NCI-H2029 treated with DMSO at 0.1 percent for 48 hours (cell line): ENCODE results near the gene PSMB2.

Source experiments
- DNase-seq: peaks from one replicate; lab custom pipeline; 2025; lab: John Stamatoyannopoulos, UW

Gene PSMB2

GRCh38 chr1:35556484-35557117 lies 84.7 kb downstream of the PSMB2 start:
- DNase-seq = peak; percentile 55

- peak; percentile 87 for DNase-seq
Observed at GRCh38 chr1:35555601-35556477, 85.5 kb downstream of the PSMB2 start.

- no peak for DNase-seq
Observed at GRCh38 chr1:35555212-35555584, 86.1 kb downstream of the PSMB2 start.

- peak; percentile 63 for DNase-seq
Observed at GRCh38 chr1:35554266-35555211, 86.8 kb downstream of the PSMB2 start.

- DNase-seq = no peak
Observed at GRCh38 chr1:35553851-35554250, 87.5 kb downstream of the PSMB2 start.
